Activated gamma-delta T cell treated with Interleukin-2 at 50 U/mL for 16 hours (primary cell): ENCODE data around the gene UCK2.

Source experiments
- DNase-seq: peaks from one replicate; pipeline ENCODE4 v3.0.0-alpha.2; 2020

Gene UCK2

GRCh38 chr1:165834881-165835280 lies 7.5 kb downstream of the UCK2 start:
- no peak for DNase-seq

DNA sequence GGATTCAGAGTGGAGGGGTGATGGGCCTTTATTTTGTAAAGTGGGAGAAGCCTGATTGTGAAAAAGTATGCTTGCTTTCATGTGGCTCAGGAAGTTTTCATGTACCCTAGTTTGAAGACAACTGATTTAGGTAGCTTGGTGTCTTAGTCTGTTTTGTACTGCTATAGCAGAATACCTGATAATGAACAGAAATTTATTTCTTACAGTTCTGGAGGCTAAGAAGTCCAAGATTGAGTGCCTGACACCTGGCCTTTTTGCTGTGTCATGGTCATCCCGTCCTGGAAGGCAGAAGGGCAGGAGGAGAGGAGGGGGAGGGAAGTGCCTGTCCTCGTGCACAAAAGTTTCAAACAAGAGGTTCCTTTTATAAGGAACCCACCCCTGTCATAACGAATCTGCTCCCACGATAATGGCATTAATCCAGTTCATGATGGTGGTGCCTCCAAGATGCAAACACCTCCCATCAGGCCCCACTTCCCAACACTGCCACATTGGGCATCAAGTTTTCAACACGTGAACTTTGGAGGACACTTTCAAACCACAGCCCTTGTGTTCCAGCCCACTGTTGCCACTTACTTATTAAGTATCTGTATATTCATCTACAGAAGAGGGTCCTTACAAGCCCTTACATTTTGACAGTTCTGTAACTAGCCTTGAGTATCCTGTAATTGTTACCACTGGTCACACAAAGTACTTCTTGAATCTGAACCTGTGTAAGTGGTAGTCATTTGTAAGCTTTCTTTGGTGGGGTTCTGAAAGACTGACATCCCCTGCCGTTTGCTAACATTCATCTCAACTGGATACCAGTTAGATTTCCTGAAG lies 9.5 kb downstream of the UCK2 start:
- no peak for DNase-seq

DNA sequence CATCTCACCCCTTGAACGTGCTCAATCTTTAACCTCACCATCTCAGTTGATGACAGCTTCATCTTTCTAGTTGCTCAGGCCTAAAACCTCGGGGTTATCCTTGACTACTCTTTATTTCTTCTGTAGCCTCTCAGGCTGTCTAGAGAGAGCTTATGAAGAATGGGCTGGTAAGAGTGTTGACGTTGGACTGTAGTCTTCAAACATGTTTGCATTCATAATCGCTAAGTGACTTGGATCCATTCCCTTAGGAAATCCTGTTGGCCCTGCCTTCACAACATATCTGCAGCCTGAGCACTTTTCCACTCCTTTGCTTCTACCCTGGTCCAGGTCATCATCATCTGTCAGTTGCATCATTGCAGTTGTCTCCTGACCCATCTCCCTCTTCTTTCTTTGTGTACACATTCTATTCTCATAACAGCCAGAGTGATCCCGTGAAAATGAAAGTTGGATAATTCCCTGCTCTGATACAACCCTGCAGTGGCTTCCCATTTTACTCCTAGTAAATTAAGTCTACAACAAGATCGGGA lies 10.5 kb downstream of the UCK2 start:
- DNase-seq = no peak

DNA sequence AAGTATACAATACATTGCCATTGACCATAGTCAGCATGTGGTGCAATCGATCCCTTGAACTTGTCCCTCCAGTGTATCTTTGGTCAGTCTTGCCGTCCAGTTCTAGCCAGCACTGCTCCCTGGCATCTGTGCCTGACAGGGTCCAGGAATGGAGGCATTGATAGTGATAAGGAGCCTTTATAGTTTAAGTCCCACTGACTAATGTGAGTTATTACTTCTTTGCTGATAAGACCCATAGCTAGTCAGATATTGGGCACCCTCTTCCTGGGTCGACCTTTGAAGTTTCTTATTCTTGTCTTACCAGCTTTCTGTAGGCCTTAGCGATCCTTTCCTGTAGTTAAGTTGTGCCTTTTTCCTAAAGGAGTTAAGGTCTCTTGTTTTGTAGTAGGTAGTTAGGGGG lies 13.0 kb downstream of the UCK2 start:
- DNase-seq = no peak

DNA sequence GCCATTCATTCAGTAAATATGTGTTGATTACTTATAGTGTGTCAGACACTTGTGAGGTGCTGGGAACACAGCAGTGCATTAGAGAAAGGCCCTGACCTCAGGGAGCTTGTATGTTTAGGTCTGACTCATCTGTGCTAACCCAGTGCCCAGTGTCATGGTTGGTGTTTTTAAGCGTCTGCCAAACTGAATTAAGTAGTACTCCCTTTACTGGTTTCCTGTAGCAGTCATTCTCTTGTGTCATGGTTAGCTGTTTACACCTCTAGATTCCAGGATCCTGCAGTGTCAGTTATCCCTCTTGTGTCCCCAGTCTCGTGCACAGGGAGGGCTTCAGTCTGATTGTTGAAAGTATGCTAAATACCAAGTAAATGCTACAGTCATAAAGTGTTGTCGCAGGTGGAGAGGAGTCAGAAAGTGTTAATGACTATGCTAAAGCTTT lies 14.2 kb downstream of the UCK2 start:
- DNase-seq = no peak

DNA sequence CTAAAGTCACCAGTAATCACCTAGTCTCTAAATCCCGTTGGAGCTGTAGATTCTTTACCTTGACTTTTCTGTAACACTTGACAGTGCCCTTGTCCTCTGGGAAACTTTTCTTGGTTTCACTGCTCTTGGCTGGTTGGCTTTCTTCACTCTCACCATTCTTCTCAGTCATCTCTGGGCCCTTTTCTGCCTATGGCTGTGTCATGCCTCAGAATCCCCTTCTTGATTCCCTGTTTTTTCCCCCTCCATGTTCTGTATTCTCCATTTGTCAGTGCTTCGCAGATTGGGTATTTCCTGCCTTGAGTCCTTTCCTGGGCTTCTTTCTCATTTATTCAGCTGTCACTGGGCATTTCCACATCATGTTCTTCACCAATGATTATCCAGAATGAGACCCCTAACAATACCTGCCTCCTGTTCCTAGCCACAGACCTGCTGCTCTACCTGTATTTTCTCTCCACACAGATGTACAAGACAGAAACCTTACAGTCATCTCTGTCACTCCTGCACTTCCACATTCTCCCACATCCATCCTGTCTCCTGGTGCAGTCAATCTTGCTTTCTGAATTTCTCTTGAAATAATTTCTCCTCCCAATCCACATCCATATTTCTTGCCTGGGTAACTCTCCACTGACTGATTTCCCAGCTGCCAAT lies 14.7 kb downstream of the UCK2 start:
- no peak for DNase-seq

- no peak for DNase-seq
Observed at GRCh38 chr1:165842671-165843129, 15.3 kb downstream of the UCK2 start.

DNA sequence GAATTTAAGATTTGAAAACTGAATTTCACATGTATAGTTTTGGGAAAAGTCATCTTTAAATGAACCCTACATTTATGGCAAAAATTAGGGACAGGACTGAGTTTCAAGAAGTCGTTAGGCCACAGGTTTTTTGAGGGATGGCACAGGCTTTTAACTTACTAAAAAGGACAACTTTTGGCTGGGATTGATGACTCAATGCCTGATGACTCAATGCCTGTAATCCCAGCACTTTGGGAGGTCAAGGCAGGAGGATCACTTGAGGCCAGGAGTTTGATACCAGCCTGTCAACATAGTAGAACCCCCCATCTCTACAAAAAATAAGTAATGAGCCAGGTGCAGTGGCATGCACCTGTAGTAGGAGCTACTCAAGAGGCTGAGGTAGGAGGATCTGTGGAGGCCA lies 15.9 kb downstream of the UCK2 start:
- DNase-seq = no peak

DNA sequence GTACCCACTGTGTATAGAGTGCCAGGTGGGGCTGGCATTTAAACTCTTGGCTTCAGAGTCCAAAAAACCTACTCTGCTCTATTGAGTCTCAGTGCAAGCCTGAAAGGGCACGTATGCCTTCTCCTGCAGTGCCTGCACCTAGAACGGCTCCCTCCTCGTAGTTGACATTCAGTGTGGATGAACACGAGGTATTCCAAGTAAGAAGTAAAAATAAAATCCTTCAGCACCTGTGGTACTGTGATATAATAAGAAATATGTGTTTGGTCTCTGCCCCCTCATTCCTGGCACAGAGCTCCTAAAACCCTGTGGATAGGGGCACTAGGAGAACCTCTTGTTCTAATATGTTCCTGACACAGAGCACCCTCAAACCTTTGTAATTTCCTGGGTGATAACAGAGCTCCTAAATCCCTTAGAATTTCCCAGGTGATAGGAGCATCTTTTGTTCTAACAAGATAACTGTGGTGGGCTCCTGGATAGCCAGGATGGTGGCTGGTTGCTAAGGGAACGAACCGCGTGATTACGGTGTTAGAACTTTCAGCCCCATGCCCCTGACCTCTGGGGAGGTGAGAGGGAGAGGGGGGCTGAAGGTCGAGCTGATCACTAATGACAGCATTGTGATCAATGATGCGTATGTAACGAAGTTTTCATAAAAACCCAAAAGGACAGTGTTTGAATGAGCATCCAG lies 16.8 kb downstream of the UCK2 start:
- no peak for DNase-seq

- DNase-seq = no peak
Observed at GRCh38 chr1:165844933-165845332, 17.5 kb downstream of the UCK2 start.

DNA sequence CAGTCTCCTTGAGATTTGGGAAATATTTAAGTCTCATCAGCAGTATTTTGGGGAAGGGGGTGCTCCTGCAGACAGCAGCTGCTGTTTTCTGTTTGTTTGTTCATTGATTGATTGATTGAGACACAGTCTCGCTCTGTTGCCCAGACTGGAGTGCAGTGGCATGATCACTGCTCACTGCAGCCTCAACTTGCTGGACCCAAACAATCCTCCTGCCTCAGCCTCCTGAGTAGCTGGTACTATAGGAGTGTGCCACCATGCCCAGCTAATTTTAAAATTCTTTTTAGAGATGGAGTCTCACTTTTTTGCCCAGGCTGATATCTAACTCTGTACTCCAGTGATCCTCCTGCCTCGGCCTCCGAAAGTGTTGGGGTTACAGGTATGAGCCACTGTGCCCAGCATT lies 18.2 kb downstream of the UCK2 start:
- DNase-seq = no peak

- DNase-seq = no peak
Observed at GRCh38 chr1:165845992-165846748, 18.8 kb downstream of the UCK2 start.

- DNase-seq = no peak
Observed at GRCh38 chr1:165847486-165847885, 20.1 kb downstream of the UCK2 start.

DNA sequence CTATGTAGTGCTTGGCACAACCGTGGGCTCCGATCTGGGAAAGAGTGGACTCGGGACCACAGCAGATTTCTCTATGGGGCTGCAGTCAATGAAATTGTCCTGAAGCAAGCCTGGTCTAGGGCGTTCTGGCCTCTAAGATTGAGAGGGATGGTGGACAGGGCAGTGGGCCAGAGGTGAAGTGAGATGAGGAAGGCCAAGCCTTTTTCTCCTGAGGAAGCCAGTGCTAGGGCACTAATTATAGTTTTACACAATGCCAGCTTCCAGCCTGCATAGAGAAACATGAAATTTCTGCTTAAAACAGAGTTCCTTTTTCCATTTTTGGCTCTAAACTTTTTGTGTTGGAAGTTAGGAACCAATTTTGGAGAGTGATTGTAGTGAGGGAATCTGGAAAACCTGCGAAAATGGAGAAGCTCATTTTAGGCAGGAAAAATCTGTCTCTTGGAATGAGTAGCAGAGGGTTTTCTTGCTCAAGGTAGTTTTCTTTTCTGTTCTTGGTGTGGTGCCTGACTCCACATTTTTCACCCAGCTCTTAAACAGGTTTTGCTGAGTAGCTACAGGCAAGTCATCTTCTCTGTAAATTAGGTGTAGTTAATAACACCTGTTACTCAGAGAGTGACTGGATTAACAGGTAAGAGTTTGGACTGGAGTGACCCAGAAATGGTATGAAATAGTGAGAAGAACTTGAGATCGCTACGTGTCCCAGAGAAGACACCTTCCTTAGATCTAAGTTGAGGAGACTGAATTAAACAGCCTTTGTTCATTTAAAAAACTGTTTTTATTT lies 22.1 kb downstream of the UCK2 start:
- no peak for DNase-seq

DNA sequence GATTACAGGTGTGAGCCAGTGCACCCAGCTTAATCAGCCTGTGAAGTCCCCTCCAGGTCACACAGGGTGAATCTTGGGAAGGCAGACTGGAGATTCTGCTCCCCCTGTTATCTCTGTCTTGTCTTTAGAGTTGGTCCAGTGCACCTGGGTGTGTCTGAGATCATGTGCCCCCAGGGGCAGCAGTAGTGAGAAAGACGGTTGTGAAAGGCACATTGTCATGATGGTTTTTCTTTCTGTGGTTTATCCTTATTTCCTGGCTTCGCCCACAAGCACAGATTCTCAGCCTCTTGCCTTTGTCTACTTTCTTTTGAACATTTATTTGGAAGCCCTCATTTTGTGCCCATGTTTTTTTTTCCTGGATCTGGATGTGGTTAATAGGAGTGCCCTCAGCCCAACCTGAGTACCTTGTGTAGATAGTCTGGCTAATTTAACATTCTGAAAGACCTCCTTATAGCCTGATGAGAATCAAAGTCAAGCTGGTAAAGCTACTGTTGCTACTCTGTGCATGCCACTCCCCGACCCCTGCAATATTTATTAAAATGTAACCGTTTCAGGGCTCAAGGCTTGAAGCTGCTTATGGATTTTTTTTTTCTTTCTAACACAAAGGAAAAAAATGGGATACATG lies 23.7 kb downstream of the UCK2 start:
- DNase-seq = no peak

- DNase-seq = no peak
Observed at GRCh38 chr1:165852871-165853270, 25.5 kb downstream of the UCK2 start.

DNA sequence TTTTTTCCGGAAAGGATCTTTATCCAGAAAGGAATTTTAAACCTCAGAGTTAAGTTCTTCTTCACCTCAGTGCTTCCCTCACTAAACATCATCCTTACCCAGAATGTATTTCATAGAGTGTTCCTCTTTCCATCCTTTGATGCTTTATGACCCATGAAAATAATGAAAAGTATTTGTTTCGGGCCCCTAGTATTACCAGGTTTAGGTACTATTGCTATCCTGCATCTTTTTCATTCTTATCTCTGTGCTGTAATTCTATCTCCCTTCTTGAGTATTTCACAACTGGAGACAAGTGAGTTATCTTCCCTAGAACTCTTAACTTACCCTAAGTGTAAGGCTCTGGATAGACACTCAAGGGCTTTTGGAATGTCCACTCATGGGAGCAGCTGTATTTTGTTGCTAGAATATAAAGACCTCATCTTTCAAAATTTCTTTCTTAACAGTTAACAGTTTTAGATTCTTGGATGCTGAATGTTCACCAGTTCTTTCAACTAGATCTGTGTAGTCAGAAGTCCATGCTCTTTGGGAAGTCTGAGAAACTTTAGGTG lies 26.2 kb downstream of the UCK2 start:
- DNase-seq = no peak

- no peak for DNase-seq
Observed at GRCh38 chr1:165854101-165854845, 26.9 kb downstream of the UCK2 start.

DNA sequence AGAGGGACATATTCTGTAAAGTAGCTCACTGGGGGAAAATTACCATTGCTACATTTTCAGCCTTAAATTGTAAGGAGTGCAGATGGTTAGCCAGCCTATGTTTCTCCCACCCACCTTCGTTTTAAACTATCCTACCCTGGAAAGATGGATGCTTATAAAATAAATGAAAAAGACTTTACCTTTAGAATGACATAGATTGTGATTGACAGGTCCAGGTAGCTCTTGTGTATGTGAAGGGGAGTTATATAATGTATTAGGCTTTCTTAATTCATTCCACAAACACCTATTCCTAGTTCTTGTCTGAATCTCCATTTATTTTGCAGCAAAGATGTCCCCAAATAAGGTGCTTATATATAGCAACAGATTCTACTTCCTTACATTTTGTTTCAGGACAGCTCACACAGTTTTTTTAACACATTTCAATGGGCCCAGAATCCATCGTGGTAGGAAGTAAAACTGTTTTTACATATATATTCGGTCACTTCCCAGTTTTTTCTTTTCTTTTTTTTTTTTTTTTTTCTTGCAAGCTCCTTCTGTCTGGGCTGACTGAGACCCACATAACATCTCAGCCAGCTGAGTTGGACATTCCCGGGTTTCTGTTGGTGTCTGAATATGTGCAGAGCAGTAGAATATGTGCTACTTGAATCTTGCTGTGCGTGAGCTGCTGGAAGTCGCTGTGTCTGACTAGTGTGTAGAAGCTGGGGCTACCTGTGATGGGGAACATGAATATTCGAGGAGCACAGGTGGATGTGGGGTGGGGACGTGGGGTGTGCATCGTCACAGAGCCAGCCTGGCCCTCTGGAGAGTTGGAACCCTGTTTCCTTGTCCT lies 27.8 kb downstream of the UCK2 start:
- DNase-seq = no peak

DNA sequence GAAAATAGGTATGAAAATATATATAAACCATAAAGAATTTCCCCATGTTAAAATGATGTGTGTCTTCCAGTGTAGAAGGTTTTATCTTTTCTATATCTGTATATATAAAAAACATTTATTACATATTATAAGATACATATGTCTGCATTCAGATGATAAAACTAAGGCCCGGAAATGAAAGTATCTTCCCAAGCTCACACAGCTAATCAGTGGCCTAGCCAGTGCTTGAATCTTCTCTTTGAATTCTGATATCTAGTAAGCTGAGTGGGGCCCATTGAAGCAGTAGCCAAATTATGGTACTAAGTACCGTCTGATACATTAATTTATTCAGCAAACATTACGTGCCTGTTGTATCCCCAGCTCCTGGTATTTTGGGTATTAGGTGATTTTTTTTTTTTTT lies 28.6 kb downstream of the UCK2 start:
- DNase-seq = no peak
